ENCODE results near the gene HMX3.
"Not testable (repeated sequence)": the region's sequence is repeated elsewhere in the genome, so short reads cannot be mapped to it uniquely, and the experiment has no call there.

The HMX3 gene

DNA sequence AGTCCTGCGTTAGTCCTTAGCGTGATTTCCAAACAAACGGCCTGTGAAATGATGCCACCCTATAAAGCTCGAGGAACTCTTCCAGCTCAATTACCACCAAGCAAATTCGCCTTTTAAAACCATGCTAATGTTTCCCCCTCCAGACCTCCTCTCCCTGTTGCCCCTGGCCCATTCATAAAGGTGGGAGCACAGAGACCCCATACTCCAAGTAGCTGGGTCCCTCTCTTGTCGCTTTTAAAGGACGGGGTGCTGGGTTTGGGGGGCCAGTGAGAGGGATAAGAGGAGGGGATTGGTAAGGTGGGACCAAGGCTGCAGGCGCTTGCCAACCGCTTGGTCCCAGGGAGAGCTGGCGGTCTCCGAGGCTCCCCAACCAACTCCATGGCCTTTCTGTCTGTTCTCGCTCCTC lies 13.4 kb downstream of the HMX3 start:
- no peak for DNase-seq

DNA sequence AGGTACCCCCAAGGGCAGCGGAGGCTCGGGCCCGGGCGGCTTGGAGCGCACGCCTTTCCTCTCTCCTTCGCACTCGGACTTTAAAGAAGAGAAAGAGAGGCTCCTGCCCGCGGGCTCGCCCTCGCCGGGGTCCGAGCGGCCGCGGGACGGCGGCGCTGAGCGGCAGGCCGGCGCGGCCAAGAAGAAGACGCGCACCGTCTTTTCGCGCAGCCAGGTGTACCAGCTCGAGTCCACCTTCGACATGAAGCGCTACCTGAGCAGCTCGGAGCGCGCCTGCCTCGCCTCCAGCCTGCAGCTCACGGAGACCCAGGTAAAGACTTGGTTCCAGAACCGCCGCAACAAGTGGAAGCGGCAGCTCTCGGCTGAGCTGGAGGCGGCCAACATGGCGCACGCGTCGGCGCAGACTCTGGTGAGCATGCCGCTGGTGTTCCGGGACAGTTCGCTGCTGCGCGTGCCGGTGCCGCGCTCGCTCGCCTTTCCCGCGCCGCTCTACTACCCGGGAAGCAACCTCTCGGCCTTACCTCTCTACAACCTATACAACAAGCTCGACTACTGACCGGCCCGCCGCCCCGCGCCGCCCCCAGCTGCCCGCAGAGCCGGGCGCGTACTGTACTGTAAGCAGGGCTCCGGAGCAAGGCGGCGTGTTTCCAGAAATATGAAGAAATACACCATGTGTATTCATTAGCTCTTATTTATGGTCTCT lies 13.9 kb downstream of the HMX3 start:
- no peak for DNase-seq

DNA sequence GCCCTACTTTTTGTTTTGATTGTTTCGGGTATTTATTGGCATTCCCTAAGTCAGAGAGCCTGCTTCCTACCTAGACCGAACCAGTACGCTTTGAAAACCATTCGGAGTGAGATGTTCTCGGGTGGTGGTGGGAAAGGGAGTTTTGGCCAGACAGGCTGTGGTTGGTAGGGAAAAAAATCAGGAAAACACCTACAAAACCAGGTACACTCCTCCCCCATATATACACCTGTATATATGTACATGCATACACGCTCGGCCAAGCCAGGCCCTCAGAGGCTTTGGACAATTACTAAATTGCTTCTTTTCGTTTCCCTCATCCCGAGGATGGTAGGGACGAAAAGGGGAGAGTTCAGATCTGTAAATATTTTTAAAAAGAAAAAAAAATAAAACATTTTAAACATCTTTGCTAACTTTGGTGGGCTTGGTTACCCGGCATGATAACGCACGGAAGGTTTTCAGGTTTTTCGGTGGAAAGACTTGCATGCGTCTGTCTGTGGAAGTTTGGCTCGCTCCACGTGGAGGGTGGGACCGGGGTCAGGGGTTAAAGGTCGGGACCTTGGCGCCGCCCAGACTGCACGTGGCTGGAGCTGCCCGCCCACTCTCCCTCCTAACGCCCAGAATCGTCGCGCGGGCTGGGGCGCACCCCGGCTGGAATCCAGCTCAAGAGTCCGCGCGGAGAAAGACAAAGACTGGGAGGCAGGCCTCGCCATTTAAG lies 14.7 kb downstream of the HMX3 start:
- no peak for DNase-seq

DNA sequence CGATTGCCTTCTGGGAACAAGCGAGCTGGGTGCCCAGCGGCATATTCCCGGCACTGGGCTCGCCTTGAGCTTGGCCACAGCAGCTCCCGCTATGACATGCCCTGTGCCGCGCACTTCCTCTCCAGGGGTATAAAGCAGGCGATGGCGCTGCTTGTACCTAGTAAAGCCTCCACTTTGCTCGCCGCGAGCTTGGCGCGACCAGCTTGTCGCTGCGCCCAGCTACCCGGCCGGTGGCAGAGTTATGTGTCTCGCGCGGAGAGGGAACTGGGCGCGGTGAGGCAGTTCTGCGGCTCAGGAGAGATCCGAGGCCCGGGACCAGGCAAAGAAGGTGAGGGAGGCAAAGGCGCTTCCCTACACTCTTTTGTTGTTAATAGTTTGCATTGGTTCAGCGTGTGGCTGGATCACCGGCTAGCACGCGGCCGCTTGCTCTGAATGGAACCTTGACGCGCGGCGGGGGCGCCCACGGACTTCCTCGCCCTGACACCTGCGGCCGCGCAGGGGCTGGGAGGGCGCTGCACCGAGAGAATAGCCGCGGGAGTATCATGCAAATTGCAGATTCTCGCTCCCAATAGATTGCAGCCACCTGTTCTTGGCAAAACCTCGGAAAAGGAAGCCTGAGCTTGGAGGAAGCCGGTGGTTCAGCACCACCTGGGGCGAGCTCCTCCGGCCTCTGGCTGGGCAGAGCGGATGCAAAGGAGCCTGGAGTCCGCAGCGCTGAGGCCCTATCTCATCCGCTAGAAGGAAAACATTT lies 15.4 kb downstream of the HMX3 start:
- DNase-seq, result no peak

DNA sequence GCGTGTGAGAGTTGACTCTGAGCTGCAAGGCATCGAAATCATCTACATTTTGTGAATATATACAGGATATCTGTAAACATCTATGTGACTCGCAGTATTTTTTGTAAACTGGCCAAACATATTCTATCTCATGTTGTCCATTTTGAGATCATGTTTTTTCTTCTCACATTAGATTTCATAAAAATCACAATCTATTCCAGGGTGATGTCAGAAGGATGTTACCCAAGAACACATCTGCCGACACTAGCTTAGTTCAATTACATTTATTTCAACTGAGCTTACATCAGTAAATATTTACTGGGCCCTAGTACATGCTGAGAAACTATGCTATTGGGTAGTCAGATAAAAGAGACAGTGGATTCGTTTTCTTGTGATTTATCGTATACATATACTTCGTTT lies 16.0 kb downstream of the HMX3 start:
- no peak for DNase-seq

DNA sequence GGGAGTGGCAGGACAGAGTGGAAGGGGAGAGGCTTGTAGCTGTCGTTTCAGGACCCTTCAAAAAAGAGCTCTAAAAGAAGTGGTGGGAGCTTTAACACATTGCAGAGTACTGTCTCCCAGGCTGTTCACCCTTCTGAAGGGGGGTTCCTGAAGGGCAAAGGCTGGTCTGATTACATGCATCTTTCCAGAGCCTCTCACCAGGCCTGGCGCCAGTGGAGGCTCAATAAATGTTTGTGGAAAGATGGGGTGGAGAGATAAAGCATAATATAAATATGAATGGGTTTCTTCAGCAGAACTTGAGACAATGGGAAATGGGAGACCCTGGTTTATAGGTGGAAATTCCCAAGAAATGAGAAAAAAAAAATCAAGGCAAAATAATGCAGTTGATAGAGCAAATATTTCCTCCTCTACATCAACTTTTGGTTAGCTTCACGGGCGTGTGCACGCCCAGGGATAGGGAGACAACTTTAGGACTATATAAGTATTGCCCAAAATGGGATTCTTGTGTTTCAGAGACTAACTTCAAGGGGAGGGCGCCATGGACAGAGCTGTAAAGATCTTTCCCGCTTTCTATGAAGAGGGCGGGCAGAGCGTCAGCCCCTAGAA lies 17.8 kb downstream of the HMX3 start:
- DNase-seq, result no peak

DNA sequence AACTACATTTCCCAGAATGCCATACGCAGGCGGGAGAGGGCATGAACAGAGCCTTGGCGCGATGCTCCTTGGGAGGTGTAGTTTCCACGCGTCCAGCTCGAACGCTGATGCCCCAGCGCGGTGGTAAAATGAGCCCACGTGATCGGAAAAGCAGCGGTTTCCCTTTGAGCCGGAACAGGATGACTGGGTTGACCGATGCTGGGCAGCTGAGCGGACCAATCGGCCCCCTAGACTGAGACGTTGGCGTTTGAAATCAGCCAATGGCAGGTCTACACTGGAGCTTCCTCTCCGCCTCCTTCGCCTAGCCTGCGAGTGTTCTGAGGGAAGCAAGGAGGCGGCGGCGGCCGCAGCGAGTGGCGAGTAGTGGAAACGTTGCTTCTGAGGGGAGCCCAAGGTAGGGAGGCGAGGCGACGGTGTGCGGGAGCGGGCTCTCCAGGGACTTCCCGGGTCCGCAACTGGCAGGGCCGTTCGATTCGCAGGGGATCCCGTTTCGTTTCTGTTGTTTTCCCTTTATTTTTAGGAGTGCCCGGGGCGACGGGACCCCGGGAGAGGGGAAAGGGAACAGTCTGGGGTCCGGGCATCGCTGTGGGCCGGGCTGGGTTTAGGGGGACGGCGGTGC lies 18.4 kb downstream of the HMX3 start, which contains the start of gene BUB3:
BUB3 (plus strand) TSS at position 311 of the 619 bp plus-strand sequence. CDS start 516 bp downstream, outside the sequence.
- peak; percentile 83 for DNase-seq

DNA sequence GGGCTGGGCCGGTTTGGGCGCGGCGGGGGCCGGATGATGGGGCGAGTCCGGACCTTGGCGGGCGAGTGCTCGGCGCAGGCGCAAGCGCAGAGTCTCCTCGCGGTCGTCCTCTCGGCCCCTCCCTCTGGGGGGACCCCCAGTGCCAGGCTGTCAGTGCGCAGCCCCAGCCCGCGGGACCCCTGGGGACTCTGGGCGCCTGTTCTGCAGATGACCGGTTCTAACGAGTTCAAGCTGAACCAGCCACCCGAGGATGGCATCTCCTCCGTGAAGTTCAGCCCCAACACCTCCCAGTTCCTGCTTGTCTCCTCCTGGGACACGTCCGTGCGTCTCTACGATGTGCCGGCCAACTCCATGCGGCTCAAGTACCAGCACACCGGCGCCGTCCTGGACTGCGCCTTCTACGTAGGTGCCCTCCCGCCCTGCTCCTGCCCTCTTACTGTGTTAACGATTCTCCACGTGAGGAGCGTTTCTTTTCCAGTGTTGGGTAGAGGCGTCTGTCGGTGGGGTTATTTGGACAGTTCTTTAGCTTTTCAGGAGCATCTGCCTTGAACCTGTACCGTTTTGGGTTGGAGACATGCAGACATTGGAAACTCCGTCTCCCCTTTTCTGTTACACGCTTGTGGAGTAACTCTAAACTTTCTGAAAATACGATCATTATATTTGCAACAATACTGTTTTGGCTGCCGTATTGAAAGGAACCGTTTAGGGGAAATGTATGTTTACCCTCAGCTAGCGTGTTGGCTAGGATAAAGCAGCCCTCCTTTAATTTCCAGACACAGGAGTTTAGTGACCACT lies 19.1 kb downstream of the HMX3 start:
- DNase-seq, result no peak

DNA sequence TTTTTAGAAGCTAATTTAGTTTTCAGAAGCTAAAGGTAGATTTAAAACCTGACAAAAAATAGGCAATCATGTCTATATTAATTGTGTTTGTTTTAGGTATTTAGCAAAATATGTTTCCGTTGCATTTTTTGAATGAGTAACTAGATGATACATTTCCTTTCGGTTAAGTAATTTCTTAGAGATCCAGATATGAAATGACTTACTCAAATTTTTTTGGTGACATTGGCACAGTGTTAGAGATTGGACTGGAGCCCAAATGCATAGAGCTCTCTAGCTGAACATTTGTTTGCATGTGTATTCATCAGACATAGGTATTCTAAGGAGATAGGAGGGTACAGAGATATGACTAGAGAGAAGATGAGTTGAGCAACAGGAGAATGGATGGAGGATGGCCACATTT lies 20.3 kb downstream of the HMX3 start:
- no peak for DNase-seq

DNA sequence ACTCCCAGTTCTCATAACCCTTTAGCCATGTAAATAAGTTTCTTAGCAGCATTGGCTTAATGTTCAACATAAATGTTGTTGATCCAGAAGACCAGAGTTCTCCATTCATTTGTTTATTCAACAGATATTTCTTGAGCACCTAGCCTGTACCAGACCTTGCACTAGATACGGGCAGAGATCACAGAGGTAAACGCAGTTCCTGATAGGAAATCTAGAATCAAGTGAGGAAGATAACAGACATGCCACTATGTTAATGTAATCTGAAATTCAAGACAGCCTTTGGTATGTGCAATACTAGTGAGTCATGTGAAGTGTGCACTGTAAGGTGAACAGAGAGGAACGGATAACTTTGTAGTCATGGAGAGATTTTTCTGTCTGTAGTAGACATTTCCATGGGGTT lies 21.4 kb downstream of the HMX3 start:
- DNase-seq, result no peak

DNA sequence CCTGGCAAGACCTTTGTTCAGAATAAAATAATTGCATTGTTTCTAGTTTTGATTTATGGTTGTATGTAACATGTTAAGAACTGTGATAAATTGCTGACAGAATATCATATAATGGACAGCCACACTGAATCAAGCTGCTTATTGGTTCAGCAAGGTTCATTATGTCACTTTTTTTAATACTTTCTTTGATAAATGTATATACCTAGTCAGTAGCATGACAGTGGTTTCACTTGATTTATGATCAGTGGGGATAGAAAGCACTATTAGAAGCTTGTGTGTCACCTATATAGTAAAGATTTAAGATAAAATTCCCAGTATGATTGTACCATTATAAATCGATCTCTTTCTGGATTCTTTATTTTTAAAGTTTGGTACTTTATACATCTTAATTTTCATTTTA lies 22.9 kb downstream of the HMX3 start:
- DNase-seq, result no peak

DNA sequence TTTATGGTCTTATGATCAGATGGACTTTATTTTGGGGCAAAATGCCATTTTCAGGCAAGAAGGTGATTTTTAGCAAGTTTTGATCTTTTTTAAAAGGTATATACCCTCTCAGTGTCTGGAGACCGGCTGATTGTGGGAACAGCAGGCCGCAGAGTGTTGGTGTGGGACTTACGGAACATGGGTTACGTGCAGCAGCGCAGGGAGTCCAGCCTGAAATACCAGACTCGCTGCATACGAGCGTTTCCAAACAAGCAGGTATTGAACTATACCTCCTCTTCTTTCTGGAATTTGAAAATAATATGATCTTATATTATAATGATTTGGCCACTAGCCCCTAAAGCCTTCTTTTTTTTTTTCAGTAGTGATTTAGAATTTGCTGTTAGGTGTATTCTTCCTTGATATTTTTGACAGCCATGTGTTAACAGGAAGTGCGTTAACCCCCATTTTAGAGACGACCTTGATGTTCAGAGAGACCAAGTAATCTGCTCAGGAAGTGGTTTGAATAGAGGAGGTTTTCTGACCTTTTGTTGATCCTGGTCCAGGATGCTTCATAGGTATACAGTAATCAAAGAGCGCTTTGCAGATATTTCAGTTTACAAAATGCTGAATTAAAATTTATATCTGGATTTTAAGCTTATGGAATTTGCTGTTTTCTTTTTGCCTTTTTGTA lies 24.7 kb downstream of the HMX3 start:
- DNase-seq, result no peak

DNA sequence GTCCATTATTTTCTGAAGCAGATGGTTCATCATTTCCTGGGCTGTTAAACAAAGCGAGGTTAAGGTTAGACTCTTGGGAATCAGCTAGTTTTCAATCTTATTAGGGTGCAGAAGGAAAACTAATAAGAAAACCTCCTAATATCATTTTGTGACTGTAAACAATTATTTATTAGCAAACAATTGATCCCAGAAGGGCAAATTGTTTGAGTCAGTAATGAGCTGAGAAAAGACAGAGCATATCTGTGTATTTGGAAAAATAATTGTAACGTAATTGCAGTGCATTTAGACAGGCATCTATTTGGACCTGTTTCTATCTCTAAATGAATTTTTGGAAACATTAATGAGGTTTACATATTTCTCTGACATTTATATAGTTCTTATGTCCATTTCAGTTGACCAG lies 28.5 kb downstream of the HMX3 start:
- no peak for DNase-seq

DNA sequence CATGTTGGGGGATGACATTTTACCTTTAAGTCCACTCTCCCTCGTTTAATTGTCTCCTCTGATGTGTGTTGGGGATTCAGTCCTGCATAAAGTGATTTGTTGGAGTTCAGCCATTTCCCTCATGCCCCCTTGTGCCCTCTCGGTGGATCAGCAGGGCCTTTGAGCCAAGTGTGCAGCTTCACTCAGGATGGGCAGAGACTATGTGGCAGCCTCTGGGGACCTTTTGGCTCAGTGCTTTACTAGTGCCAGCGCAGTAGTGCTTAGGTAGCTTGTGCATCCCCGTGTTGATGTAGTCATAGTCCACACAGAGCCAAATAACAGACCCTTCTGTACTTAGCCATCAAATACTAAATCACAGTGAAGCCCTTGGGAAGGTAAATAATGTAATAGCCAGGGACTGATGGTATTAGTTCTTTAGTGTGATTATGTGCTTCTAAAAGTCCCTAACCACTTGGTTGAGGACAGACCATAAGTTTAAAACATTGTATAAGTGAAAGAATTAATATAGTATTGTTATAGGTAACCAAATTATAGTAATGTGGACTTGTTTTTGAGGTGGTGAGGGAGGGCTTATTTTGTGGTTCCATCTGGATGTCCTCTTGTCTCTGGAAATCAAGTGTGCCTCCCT lies 29.8 kb downstream of the HMX3 start:
- no peak for DNase-seq

DNA sequence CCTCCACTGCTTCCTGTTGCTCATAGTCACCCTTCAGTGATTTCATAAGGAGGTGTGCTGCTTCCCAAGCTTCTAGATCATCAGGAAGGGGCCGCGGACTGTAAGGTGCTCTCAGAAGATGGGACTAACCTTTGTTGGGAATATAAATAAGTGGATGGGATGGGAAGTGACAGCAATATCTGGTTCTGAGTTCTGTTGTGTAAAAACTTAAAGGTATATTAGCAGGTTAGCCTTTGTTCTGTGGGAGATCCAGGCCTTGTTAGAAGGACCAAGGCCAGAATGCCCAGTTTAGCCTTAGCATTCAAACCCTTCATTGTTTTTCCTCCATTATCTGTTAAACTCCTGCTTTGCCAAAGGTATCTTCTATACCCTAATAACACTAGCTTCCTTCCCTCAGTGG lies 30.8 kb downstream of the HMX3 start:
- DNase-seq, result no peak

DNA sequence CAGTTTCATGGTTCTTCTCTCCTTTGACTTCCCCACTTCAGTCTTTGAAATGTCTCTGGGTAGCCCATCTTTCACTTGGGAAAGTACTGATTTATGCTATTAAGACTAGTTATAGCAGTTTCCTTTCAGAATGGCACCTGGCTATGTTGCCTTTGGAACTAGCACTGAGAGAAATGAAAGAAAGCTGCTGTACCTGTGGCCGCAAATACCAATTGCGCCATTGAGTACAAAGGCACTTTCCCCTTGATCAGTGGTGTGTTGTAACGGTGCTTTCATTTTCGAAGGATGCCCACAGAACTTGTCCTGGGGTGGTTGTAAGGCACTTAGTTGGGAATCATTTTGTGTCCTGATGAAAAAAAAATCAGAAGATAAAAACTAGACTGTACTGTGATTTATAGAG lies 35.2 kb downstream of the HMX3 start:
- DNase-seq, result no peak

DNA sequence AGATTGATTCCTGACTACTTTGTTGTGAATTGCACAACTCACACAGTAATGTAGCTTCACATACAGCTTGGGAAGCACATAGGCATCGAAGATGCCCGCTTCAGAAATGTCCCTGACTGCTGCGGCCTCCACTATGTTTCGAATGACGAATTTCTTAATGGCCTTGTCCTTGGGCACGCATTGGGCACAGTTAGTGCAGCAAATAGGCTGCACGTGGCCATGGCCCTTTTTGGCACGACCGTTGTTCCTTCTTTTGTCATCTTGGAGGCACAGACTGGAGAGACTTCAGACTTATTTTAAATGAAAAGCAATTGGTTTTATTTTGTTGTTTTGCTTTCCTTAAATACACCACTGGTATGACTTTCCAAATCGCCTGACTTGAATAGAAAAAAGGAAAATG lies 35.8 kb downstream of the HMX3 start:
- DNase-seq, result not testable (repeated sequence)

DNA sequence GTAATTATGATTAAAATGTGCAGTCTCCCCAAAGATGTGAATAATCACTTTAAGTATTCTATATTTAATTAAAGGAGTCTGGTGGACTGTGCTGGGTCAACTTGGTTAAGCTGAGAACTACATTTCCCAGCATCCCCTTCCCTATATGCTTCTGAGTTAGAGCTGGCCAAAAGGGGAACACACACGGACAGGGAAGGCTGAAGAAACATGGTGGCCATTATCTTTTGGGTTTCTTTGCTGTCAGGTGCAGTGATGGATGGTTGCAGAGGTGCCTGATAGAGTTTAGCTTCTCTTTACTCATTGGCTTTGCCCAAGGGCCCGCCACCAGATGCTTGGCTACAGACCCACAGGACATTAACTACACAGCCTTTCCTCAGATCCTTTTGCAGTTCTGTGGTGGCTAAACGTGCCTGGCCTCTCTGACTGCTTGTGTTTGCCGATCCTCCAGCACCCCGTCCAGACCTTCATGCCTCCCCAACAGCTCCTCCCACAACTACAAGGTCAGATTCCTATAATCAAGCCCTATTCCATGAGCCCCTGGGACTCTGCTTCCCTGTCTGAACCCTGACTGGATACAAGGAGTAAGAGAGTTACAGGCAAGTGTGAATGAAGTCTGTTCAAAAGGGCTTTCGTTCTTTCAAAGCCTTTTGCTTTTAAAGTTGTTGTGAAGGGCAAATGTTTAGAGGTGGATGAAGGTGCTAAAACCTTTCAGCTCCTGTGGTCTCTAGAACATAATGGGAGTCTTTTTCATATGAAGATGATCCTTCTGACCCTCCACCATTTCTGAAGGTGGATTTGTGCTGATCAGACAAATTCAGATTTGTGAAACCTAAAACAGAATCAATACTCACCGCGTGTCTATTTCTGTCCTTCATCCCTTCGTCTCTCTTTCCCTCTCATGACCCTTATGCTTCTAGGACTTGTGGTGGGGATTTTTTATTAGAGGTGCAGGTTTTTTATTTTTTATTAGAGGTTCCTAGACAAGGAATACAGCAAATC lies 39.9 kb downstream of the HMX3 start:
- DNase-seq, result no peak

DNA sequence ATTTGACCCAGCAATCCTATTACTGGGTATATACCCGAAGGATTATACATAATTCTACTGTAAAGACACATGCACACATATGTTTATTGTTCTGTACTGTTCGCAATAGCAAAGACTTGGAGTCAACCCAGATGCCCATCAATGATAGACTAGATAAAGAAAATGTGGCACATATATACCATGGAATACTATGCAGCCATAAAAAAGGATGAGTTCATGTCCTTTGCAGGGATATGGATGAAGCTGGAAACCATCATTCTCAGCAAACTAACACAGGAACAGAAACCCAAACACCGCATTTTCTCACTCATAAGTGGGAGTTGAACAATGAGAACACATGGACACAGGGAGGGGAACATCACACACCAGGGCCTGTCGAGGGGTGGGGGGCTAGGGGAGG lies 42.6 kb downstream of the HMX3 start:
- not testable (repeated sequence) for DNase-seq

All from effector CD8-positive, alpha-beta T cell (primary cell).